ENCODE measurements around the gene ZNF462.

GRCh38 chr9:106966481-106966880 is 103.5 kb downstream of the ZNF462 start:
- TF ChIP-seq CTCF (IDR thresholded peaks at IDR 0.05) (no peak), POLR2A (IDR thresholded peaks at IDR 0.05) (no peak)
